ENCODE data around the gene EEA1. TPM values are rescaled to one million over a fixed set of nuclear protein-coding genes. Genes with fewer than 3 reads are reported as not detected.

The EEA1 gene
- total RNA-seq, 2 experiments from 2014 or later: 3.0 to 11.9 TPM

DNA sequence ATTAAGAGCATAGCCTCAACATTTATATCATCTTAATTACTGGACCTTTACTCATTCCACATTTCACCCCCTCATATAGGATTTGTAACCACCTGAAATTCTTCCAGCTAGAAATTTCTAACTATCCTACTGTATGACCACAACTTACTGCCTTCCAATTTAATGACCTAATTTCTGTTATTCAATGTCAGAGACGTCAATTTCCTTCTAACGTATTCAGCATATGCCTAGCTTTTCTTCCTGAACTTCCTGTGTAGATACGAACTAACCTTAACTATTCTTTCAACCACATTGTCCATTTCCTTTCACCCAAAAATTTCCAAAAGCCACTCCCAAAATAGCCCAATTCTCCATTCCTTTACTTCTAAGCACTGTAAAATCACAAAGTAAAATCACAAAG, 108.0 kb downstream of the EEA1 start:
- DNase-seq (ENCODE audit: low spot score): no peak
- no peaks in the 10 kb centered on the region for H3K9me2 ChIP-seq (ENCODE audit: insufficient read depth, low read length)
- ChIA-PET POLR2A (interaction anchor here (1.2 to 1.8 kb wide), 2 partner anchors 13 to 18 kb away, joined by 4 to 6 read pairs; no protein-coding TSS in a partner anchor), CTCF (ENCODE audit: unreplicated experiment) (no interaction called here)
- no peaks in the 10 kb centered on the region for H3K79me2 ChIP-seq (ENCODE audit: insufficient read depth, low read depth, low read length)
- no peak overlapping the region for H3K4me2 ChIP-seq (ENCODE audit: low read length)
- H2AFZ ChIP-seq (ENCODE audit: low read length): no peak overlapping the region
- intact Hi-C loops (cut with micrococcal nuclease; ENCODE audit: unreplicated experiment): no loop called here
- H3K27ac ChIP-seq (ENCODE audit: low read depth, low read length, poor library complexity, severe bottlenecking): no peak overlapping the region
- TF ChIP-seq, protein P1, sequence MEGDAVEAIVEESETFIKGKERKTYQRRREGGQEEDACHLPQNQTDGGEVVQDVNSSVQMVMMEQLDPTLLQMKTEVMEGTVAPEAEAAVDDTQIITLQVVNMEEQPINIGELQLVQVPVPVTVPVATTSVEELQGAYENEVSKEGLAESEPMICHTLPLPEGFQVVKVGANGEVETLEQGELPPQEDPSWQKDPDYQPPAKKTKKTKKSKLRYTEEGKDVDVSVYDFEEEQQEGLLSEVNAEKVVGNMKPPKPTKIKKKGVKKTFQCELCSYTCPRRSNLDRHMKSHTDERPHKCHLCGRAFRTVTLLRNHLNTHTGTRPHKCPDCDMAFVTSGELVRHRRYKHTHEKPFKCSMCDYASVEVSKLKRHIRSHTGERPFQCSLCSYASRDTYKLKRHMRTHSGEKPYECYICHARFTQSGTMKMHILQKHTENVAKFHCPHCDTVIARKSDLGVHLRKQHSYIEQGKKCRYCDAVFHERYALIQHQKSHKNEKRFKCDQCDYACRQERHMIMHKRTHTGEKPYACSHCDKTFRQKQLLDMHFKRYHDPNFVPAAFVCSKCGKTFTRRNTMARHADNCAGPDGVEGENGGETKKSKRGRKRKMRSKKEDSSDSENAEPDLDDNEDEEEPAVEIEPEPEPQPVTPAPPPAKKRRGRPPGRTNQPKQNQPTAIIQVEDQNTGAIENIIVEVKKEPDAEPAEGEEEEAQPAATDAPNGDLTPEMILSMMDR (conservative IDR thresholded peaks at IDR 0.05; ENCODE audit: low read length): no peak
- no peaks in the 10 kb centered on the region for H3K4me1 ChIP-seq (ENCODE audit: insufficient read depth, low read length, poor library complexity, severe bottlenecking)
- no TSS peak for BruUV-seq (replicated peaks)
- H3K36me3 ChIP-seq (ENCODE audit: insufficient read depth, low read length): peaks cover 25% of the 10 kb centered on the region; the same call in 1 of the 2 replicates
- H4K20me1 ChIP-seq (ENCODE audit: insufficient read depth, low read length): no peaks in the 10 kb centered on the region
- H3K4me3 ChIP-seq (ENCODE audit: low read depth, low read length, poor library complexity, severe bottlenecking): no peak overlapping the region
- H3K9me3 ChIP-seq (ENCODE audit: low read length): no peaks in the 10 kb centered on the region

DNA sequence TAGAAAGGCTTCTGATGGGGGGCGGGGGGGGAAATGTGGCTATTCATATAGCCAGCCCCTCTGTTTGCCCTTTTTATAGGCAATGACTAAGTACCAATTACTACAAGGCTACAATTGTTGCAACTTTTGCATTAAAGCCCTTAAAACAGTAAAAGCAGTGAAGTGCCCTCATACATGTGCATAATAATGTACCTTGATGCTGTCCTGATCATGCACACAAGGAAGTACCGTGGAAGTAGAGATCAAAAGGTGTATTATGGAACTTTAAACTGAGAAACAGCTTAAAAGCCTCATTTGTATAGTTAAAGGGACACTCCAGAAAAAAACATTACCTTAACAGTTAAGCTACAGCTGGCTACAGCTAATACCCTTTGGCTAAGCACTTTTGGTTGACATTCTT, 114.5 kb downstream of the EEA1 start:
- no peak overlapping the region for H3K4me3 ChIP-seq (ENCODE audit: low read depth, low read length, poor library complexity, severe bottlenecking)
- no peaks in the 10 kb centered on the region; the same call in 1 of the 2 replicates for H3K9me3 ChIP-seq (ENCODE audit: low read length)

DNA sequence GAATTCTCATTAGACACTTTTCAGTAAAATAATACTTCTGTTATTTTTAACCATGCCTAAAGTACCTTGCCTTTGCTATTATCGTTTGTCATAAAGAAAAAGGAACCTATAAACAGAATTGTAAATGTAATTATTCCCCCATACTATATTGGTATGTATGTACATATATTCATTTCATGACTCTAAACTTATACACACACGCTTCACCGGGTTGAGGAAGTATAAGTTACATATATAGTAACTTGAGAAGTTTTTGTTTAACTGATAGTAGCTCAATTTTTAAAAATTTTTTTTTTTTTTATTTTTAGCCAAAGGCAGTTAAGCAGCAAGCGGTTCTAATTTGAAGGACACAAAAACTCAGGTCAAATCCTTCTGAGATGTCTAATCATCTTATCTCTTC, 118.7 kb downstream of the EEA1 start:
- no TSS peak for BruUV-seq (replicated peaks)
- H2AFZ ChIP-seq (ENCODE audit: low read length): no peak overlapping the region
- POLR2A ChIA-PET: interaction anchor here (0.6 to 1.7 kb wide), 9 partner anchors 11 to 500 kb away, joined by 3 to 7 read pairs (median 4); no protein-coding TSS in a partner anchor
- peak overlapping the region; percentile 25 for H3K27ac ChIP-seq (ENCODE audit: low read depth, low read length, poor library complexity, severe bottlenecking)
- H3K36me3 ChIP-seq (ENCODE audit: insufficient read depth, low read length): peaks cover 58% of the 10 kb centered on the region
- CTCF ChIA-PET (ENCODE audit: unreplicated experiment): no interaction called here
- no peaks in the 10 kb centered on the region for H3K79me2 ChIP-seq (ENCODE audit: insufficient read depth, low read depth, low read length)
- H3K4me2 ChIP-seq (ENCODE audit: low read length): peak overlapping the region; percentile 22; the same call in 1 of the 2 replicates
- peaks cover 30% of the 10 kb centered on the region for H3K4me1 ChIP-seq (ENCODE audit: insufficient read depth, low read length, poor library complexity, severe bottlenecking)
- H4K20me1 ChIP-seq (ENCODE audit: insufficient read depth, low read length): no peaks in the 10 kb centered on the region
- intact Hi-C loops (cut with micrococcal nuclease; ENCODE audit: unreplicated experiment): no loop called here
- peak; percentile 49 for DNase-seq (ENCODE audit: low spot score)
- no peaks in the 10 kb centered on the region; the same call in 1 of the 2 replicates for H3K9me3 ChIP-seq (ENCODE audit: low read length)
- no peak for TF ChIP-seq EZH2phosphoT487 (IDR thresholded peaks at IDR 0.05; ENCODE audit: borderline replicate concordance, low read depth, low read length)
- TF ChIP-seq, protein P1 (conservative IDR thresholded peaks at IDR 0.05; ENCODE audit: low read length): no peak
- no peak overlapping the region for H3K4me3 ChIP-seq (ENCODE audit: low read depth, low read length, poor library complexity, severe bottlenecking)
- no peaks in the 10 kb centered on the region for H3K9me2 ChIP-seq (ENCODE audit: insufficient read depth, low read length)

More for the DNA sequence above, 114.5 kb downstream of the EEA1 start:
- Histone ChIP-seq H3K4me1 (ENCODE audit: insufficient read depth, low read length, poor library complexity, severe bottlenecking) (peaks cover 30% of the 10 kb centered on the region), H4K20me1 (ENCODE audit: insufficient read depth, low read length) (no peaks in the 10 kb centered on the region), H3K27ac (ENCODE audit: low read depth, low read length, poor library complexity, severe bottlenecking) (no peak overlapping the region), H2AFZ (ENCODE audit: low read length) (no peak overlapping the region), H3K79me2 (ENCODE audit: insufficient read depth, low read depth, low read length) (no peaks in the 10 kb centered on the region), H3K36me3 (ENCODE audit: insufficient read depth, low read length) (peaks cover 46% of the 10 kb centered on the region), H3K4me2 (ENCODE audit: low read length) (no peak overlapping the region), H3K9me2 (ENCODE audit: insufficient read depth, low read length) (no peaks in the 10 kb centered on the region)
- BruUV-seq (replicated peaks): no TSS peak
- TF ChIP-seq EZH2phosphoT487 (IDR thresholded peaks at IDR 0.05; ENCODE audit: borderline replicate concordance, low read depth, low read length): no peak
- TF ChIP-seq, protein P1 (conservative IDR thresholded peaks at IDR 0.05; ENCODE audit: low read length): no peak
- DNase-seq (ENCODE audit: low spot score): no peak
- intact Hi-C loops (cut with micrococcal nuclease; ENCODE audit: unreplicated experiment): no loop called here
- CTCF ChIA-PET (ENCODE audit: unreplicated experiment): interaction anchor here (0.6 kb wide), 1 partner anchor 52 kb away, joined by 3 read pairs; no protein-coding TSS in a partner anchor
- POLR2A ChIA-PET: interaction anchor here (0.5 to 0.9 kb wide), 7 partner anchors 12 to 673 kb away, joined by 3 to 5 read pairs (median 3); no protein-coding TSS in a partner anchor
